Regular cardiac myocyte (primary cell): Measurements from ENCODE around the gene GOLM1. TPM values are rescaled to one million over a fixed set of nuclear protein-coding genes. Genes with fewer than 3 reads are reported as not detected.

Source experiments
- total RNA-seq: library from RNA; depleted of rRNA; stranded (reverse); fragments of >200 nt; gene quantifications from 2 replicates; pipeline ENCODE4 v1.2.3, GENCODE V29; 2014

Gene GOLM1, protein sequence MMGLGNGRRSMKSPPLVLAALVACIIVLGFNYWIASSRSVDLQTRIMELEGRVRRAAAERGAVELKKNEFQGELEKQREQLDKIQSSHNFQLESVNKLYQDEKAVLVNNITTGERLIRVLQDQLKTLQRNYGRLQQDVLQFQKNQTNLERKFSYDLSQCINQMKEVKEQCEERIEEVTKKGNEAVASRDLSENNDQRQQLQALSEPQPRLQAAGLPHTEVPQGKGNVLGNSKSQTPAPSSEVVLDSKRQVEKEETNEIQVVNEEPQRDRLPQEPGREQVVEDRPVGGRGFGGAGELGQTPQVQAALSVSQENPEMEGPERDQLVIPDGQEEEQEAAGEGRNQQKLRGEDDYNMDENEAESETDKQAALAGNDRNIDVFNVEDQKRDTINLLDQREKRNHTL
- total RNA-seq, result 67.4 and 73.2 TPM in 2 replicates

DNA sequence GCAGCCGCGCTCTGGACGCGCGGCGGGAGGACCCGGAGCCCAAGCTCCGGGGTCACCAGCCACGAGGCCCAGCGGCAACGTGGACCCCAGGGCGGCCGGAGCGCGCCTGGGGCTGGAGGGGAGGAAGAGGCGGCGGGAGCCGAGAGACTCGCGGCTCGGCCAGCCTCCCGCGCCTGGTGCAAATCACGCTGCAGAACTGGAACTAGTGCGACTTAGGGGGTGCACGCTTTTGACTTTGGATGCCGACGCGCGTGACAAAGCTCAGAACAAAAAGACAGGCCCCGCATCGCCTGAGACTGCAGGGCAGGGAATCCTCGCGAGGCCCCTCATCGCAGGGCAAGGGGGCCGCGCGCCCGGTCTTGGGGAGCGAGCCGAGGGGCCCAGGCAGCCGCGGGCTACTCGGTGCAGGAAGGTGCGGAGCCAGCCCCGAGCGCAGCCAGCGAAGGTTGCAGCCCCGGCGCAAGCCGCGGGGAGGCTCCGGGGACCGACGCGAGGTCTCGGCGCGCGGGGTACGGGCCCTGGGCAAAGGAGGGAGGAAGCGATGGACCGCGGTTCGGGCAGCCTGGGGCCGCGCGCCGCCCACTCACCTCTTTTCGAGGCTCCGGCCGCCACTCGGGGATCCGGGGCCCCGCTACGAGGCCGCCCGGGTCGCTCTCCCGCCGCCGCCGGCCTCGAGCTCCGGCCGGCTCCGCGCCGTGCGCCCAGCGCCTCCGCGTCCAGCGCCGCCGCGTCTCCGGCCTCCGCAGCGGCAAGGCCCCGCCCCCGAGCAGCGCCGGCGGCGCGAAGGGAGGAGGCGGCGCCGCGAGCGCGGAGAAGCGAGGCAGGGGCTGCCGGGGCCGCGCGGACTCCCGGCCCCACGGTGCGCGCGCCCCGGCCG, at the start of gene GOLM1:
GOLM1 (minus strand) TSS at position 735 of the 877 bp plus-strand sequence. CDS start 20,238 bp downstream, outside the sequence.

Other genes with a start within 250 kb of the GOLM1 start
- 16.9 and 19.7 TPM in 2 replicates for gene NAA35, start 158.4 kb downstream of the GOLM1 start, total RNA-seq
- 0.19 and 0.56 TPM in 2 replicates for gene C9orf153, start 160.1 kb upstream of the GOLM1 start, total RNA-seq
- 27.6 and 36.4 TPM in 2 replicates for gene ISCA1, start 183.0 kb upstream of the GOLM1 start, total RNA-seq